ENCODE results near the gene RACK1. TPM values are rescaled to one million over a fixed set of nuclear protein-coding genes. Genes with fewer than 3 reads are reported as not detected.

RACK1 gene
- total and polyA plus RNA-seq, 2 experiments from 2014 or later, result 2,372 to 4,798 TPM

- peak; percentile 99 for DNase-seq (ENCODE audit: low spot score)
- Mint-ChIP-seq H3K4me3 (no peak overlapping the region), H3K27ac (peak overlapping the region; percentile 84; the same call in 1 of the 2 replicates), H3K27me3 (ENCODE audit: insufficient read depth, low read depth, poor library complexity) (peaks cover 5% of the 10 kb centered on the region), H3K9me3 (no peaks in the 10 kb centered on the region), H3K36me3 (ENCODE audit: low read depth) (peaks cover 15% of the 10 kb centered on the region), H3K4me1 (peaks cover 2% of the 10 kb centered on the region; the same call in 2 of the 3 replicates)
- no peaks in the 10 kb centered on the region for H3F3A ChIP-seq (replicated peaks; ENCODE audit: low read depth)
- H2AFZ ChIP-seq, result peak overlapping the region; percentile 90
- ATAC-seq, result peak; percentile 85
- peak; percentile 94 for TF ChIP-seq POLR2AphosphoS5 (IDR thresholded peaks at IDR 0.05; ENCODE audit: low read depth)
- TF ChIP-seq ZNF114 (CRISPR knock-in tag; IDR thresholded peaks at IDR 0.05), result peak; percentile 32; the same call in 1 of the 2 replicates
- no peak for TF ChIP-seq STAT1 (IDR thresholded peaks at IDR 0.05; ENCODE audit: unreplicated experiment)
- no peaks in the 10 kb centered on the region for H3K9me2 ChIP-seq (ENCODE audit: insufficient read depth)
- peak overlapping the region; percentile 84 for H3K4me3 ChIP-seq
- H4K20me1 ChIP-seq (replicated peaks; ENCODE audit: insufficient read depth), result peaks cover 6% of the 10 kb centered on the region; the same call in 1 of the 2 replicates
- H3K27me3 ChIP-seq (ENCODE audit: insufficient read depth), result no peaks in the 10 kb centered on the region; the same call in 1 of the 2 replicates
- H3K27ac ChIP-seq (ENCODE audit: low read depth), result peak overlapping the region; percentile 81; the same call in 1 of the 2 replicates
- peak overlapping the region; percentile 89 for H3K4me2 ChIP-seq
- 0 out of 2 replicates have a peak, but pooled peaks cover 4% of the 10 kb centered on the region for H3K4me1 ChIP-seq (ENCODE audit: insufficient read depth)
- H3K79me2 ChIP-seq (replicated peaks; ENCODE audit: insufficient read depth), result peaks cover 34% of the 10 kb centered on the region
- peaks cover 4% of the 10 kb centered on the region; the same call in 1 of the 2 replicates for H3K36me3 ChIP-seq (ENCODE audit: insufficient read depth)
Measured at GRCh38 chr5:181281077-181281983, 37.6 kb upstream of the RACK1 start.

- H4K20me1 ChIP-seq (replicated peaks; ENCODE audit: insufficient read depth), result peaks cover 6% of the 10 kb centered on the region; the same call in 1 of the 2 replicates
- Mint-ChIP-seq H3K4me3 (no peak overlapping the region), H3K36me3 (ENCODE audit: low read depth) (peaks cover 11% of the 10 kb centered on the region), H3K9me3 (no peaks in the 10 kb centered on the region), H3K27ac (no peak overlapping the region), H3K27me3 (ENCODE audit: insufficient read depth, low read depth, poor library complexity) (peaks cover 3% of the 10 kb centered on the region), H3K4me1 (peaks cover 2% of the 10 kb centered on the region; the same call in 2 of the 3 replicates)
- H3K27ac ChIP-seq (ENCODE audit: low read depth), result no peak overlapping the region
- H3K79me2 ChIP-seq (replicated peaks; ENCODE audit: insufficient read depth), result peaks cover 30% of the 10 kb centered on the region
- H3K4me2 ChIP-seq, result peak overlapping the region; percentile 89
- no peaks in the 10 kb centered on the region; the same call in 1 of the 2 replicates for H3K27me3 ChIP-seq (ENCODE audit: insufficient read depth)
- 0 out of 2 replicates have a peak, but pooled peaks cover 4% of the 10 kb centered on the region for H3K4me1 ChIP-seq (ENCODE audit: insufficient read depth)
- no peaks in the 10 kb centered on the region for H3K9me2 ChIP-seq (ENCODE audit: insufficient read depth)
- peak overlapping the region; percentile 84 for H3K4me3 ChIP-seq
- DNase-seq (ENCODE audit: low spot score) (peak; percentile 13), ATAC-seq (no peak)
- H3F3A ChIP-seq (replicated peaks; ENCODE audit: low read depth), result no peaks in the 10 kb centered on the region
- peaks cover 4% of the 10 kb centered on the region; the same call in 1 of the 2 replicates for H3K36me3 ChIP-seq (ENCODE audit: insufficient read depth)
- peak overlapping the region; percentile 90; the same call in 1 of the 2 replicates for H2AFZ ChIP-seq
- no peak for TF ChIP-seq CREB1 (CRISPR knock-in tag; IDR thresholded peaks at IDR 0.05; ENCODE audit: low read depth)
- TF ChIP-seq EZH2phosphoT487 (IDR thresholded peaks at IDR 0.05; ENCODE audit: unreplicated experiment), result no peak
- no peak for TF ChIP-seq STAT1 (IDR thresholded peaks at IDR 0.05; ENCODE audit: unreplicated experiment)
- no peak for TF ChIP-seq ETS1 (IDR thresholded peaks at IDR 0.05)
- TF ChIP-seq, protein P1, sequence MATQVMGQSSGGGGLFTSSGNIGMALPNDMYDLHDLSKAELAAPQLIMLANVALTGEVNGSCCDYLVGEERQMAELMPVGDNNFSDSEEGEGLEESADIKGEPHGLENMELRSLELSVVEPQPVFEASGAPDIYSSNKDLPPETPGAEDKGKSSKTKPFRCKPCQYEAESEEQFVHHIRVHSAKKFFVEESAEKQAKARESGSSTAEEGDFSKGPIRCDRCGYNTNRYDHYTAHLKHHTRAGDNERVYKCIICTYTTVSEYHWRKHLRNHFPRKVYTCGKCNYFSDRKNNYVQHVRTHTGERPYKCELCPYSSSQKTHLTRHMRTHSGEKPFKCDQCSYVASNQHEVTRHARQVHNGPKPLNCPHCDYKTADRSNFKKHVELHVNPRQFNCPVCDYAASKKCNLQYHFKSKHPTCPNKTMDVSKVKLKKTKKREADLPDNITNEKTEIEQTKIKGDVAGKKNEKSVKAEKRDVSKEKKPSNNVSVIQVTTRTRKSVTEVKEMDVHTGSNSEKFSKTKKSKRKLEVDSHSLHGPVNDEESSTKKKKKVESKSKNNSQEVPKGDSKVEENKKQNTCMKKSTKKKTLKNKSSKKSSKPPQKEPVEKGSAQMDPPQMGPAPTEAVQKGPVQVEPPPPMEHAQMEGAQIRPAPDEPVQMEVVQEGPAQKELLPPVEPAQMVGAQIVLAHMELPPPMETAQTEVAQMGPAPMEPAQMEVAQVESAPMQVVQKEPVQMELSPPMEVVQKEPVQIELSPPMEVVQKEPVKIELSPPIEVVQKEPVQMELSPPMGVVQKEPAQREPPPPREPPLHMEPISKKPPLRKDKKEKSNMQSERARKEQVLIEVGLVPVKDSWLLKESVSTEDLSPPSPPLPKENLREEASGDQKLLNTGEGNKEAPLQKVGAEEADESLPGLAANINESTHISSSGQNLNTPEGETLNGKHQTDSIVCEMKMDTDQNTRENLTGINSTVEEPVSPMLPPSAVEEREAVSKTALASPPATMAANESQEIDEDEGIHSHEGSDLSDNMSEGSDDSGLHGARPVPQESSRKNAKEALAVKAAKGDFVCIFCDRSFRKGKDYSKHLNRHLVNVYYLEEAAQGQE (IDR thresholded peaks at IDR 0.05; ENCODE audit: unreplicated experiment), result no peak
- no peak for TF ChIP-seq ZNF331 (CRISPR knock-in tag; IDR thresholded peaks at IDR 0.05; ENCODE audit: low read depth)
- TF ChIP-seq EZH2 (IDR thresholded peaks at IDR 0.05; ENCODE audit: low read depth, unreplicated experiment), result no peak
- no peak for TF ChIP-seq JUNB (IDR thresholded peaks at IDR 0.05; ENCODE audit: unreplicated experiment)
Measured at GRCh38 chr5:181280251-181280762, 36.6 kb upstream of the RACK1 start.

Measured in GM23338 (cell line).